HG02798 (cell line): ENCODE data around the gene CMTM2.
"Not testable (repeated sequence)": the region's sequence is repeated elsewhere in the genome, so short reads cannot be mapped to it uniquely, and the experiment has no call there.

Experiments
- ATAC-seq: cut with Tn5 transposase; IDR thresholded peaks from one replicate; pipeline ENCODE4 v1.9.1; 2021; ENCODE audit warnings: mild to moderate bottlenecking; ENCODE audit not compliant: unreplicated experiment, poor library complexity

CMTM2 gene

GRCh38 chr16:66552286-66553177, 26.7 kb upstream of the CMTM2 start, which contains the start of gene CKLF:
Gene CKLF, plus strand, starts transcription at chr16:66552576. Its CDS starts 140 bp downstream, at chr16:66552716.
- peak; percentile 77 for ATAC-seq

GRCh38 chr16:66553223-66553622, 26.0 kb upstream of the CMTM2 start:
- ATAC-seq, result no peak

- no peak for ATAC-seq
Measured at GRCh38 chr16:66554021-66554420, 25.2 kb upstream of the CMTM2 start.

- ATAC-seq, result no peak
Measured at GRCh38 chr16:66554495-66554894, 24.8 kb upstream of the CMTM2 start.

GRCh38 chr16:66560107-66560506, 19.2 kb upstream of the CMTM2 start:
- ATAC-seq, result no peak

- ATAC-seq, result no peak
Measured at GRCh38 chr16:66561381-66562080, 17.7 kb upstream of the CMTM2 start.

- ATAC-seq, result no peak
Measured at GRCh38 chr16:66562409-66562808, 16.9 kb upstream of the CMTM2 start.

GRCh38 chr16:66562986-66563385, 16.3 kb upstream of the CMTM2 start:
- ATAC-seq, result no peak

- ATAC-seq, result no peak
Measured at GRCh38 chr16:66563574-66564334, 15.5 kb upstream of the CMTM2 start.

GRCh38 chr16:66566051-66566901, 13.0 kb upstream of the CMTM2 start, which contains the start of gene CMTM1:
Gene CMTM1, plus strand, starts transcription at chr16:66566439. Its CDS starts 75 bp downstream, at chr16:66566514.
- ATAC-seq, result no peak

- not testable (repeated sequence) for ATAC-seq
Measured at GRCh38 chr16:66567270-66567669, 12.0 kb upstream of the CMTM2 start.

- ATAC-seq, result no peak
Measured at GRCh38 chr16:66568355-66568754, 10.9 kb upstream of the CMTM2 start.

GRCh38 chr16:66569131-66569530, 10.1 kb upstream of the CMTM2 start:
- ATAC-seq, result no peak

GRCh38 chr16:66569827-66570405, 9.3 kb upstream of the CMTM2 start:
- no peak for ATAC-seq

GRCh38 chr16:66572356-66572755, 6.9 kb upstream of the CMTM2 start:
- no peak for ATAC-seq

- ATAC-seq, result no peak
Measured at GRCh38 chr16:66574081-66574480, 5.2 kb upstream of the CMTM2 start.

GRCh38 chr16:66574531-66574930, 4.7 kb upstream of the CMTM2 start:
- ATAC-seq, result no peak

- no peak for ATAC-seq
Measured at GRCh38 chr16:66575060-66575459, 4.2 kb upstream of the CMTM2 start.

- ATAC-seq, result no peak
Measured at GRCh38 chr16:66576296-66576695, 3.0 kb upstream of the CMTM2 start.
